Omental fat pad (tissue), 4 donors: ENCODE results near the gene ASCL5. TPM values are rescaled to one million over a fixed set of nuclear protein-coding genes. Genes with fewer than 3 reads are reported as not detected.

Source experiments
- ATAC-seq: fragments of 150-250 bp; one replicate; pipeline ENCODE4 v1.9.1; 2016; ENCODE audit warnings: mild to moderate bottlenecking, moderate library complexity; ENCODE audit not compliant: low FRiP score
- DNase-seq: peaks from one replicate; pipeline ENCODE4 v3.0.0-alpha.2; 2019; ENCODE audit warnings: low spot score
- total RNA-seq, 4 donors: library from RNA; depleted of rRNA; stranded (reverse); fragments of >200 nt; gene quantifications; one replicate each; pipeline ENCODE4 v1.1.0, GENCODE V29; 2016
- TF ChIP-seq, protein P1 (sequence below), 3 donors: fragments of 450-650 bp; IDR thresholded peaks; one replicate each; pipeline ENCODE4 v1.5.1; 2016 to 2017; ENCODE audit warnings: antibody characterized with exemption in 3 of 3, mild to moderate bottlenecking in 3 of 3, moderate library complexity in 2 of 3

The ASCL5 gene
- total RNA-seq, 4 donors from 2014 or later = not detected

- DNase-seq = no peak
- TF ChIP-seq, protein P1, sequence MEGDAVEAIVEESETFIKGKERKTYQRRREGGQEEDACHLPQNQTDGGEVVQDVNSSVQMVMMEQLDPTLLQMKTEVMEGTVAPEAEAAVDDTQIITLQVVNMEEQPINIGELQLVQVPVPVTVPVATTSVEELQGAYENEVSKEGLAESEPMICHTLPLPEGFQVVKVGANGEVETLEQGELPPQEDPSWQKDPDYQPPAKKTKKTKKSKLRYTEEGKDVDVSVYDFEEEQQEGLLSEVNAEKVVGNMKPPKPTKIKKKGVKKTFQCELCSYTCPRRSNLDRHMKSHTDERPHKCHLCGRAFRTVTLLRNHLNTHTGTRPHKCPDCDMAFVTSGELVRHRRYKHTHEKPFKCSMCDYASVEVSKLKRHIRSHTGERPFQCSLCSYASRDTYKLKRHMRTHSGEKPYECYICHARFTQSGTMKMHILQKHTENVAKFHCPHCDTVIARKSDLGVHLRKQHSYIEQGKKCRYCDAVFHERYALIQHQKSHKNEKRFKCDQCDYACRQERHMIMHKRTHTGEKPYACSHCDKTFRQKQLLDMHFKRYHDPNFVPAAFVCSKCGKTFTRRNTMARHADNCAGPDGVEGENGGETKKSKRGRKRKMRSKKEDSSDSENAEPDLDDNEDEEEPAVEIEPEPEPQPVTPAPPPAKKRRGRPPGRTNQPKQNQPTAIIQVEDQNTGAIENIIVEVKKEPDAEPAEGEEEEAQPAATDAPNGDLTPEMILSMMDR (IDR thresholded peaks at IDR 0.05) = no peak
Measured at GRCh38 chr1:201131398-201131797, 4.4 kb upstream of the ASCL5 start.

GRCh38 chr1:201128962-201129361, 2.0 kb upstream of the ASCL5 start:
- ATAC-seq = no peak
- TF ChIP-seq, protein P1 (IDR thresholded peaks at IDR 0.05) = no peak
- DNase-seq = no peak

More at GRCh38 chr1:201131398-201131797, 4.4 kb upstream of the ASCL5 start:
- no peak for ATAC-seq

DNA sequence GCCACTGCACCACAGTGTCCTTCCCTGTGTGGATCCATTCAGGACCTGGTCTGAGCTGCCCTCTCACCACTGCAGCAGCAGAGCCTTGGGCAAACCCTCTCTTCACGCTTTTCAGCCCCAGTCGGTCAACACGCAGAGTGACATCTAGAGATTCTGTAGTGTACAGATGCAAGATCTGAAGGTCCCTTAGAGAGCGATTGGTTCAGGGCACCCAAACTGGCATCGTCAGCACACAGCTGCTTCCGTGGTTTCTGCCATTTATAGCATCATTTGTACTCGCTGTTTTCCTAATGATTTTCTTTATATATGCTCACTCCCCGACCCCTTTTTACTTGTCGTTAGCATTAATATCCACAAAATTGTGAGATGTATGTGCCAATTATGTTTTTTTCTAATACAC, 1.5 kb upstream of the ASCL5 start:
- ATAC-seq = no peak
- TF ChIP-seq, protein P1 (IDR thresholded peaks at IDR 0.05) = no peak
- DNase-seq = no peak

DNA sequence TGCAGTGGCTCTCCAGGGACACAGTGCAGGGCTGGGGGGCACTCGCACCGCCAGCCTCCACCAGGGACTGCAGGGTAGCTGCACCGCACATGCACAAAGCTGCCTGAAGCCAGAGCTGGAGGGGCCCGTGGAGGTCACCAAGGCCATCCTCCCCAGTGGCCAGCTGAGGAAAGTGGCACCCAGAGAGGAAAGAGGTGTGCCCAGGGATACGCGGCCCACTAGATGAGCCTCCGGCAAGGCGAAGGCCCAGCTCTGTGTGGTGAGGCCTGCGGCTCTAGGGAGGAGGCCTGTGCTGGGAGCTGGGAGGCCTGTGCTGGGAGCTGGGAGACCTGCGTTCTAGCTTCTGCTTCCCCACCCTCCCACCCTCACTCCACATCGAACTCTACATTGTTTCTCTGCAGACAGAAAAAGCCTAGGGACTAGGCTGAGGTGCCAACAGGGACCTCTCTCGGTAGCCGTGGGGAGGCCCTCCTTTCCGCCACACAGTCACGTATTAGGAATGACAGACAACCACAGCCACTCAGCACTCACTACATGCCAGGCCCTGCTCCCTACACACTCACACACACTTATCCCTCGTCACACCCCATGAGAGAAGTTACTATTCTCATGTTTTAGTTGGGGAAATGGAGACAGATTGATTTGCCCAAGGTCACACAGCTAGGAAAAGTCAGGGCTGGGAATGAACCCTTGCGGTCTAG, 921 bp upstream of the ASCL5 start:
- ATAC-seq (no peak), DNase-seq (no peak)
- TF ChIP-seq, protein P1 (IDR thresholded peaks at IDR 0.05) = no peak

- ATAC-seq = no peak
- TF ChIP-seq, protein P1 (IDR thresholded peaks at IDR 0.05) = no peak
- no peak for DNase-seq
Measured at GRCh38 chr1:201126463-201126831, 537 bp downstream of the ASCL5 start.

- TF ChIP-seq, protein P1 (IDR thresholded peaks at IDR 0.05) = no peak
- ATAC-seq (no peak), DNase-seq (no peak)
Measured at GRCh38 chr1:201125800-201126199, 1.2 kb downstream of the ASCL5 start.

DNA sequence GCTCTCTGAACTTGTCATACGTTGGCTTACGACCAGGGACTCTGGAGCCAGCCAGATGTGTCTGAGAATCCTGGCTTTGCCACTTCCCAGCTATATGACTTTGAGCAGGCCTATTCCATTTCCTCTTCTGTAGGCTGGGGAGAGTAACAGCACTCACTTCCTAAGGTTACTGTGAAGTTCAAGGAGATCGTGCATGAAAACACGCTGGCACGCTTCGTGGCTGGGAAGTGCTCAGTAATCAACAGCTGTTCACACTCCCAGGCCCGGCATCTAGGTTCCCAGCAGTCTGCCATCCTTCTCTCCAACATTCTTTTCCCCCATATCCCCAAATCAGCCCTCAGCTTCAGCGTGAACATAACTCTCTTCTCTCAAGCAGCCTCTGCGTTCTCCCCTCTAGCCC, 2.0 kb downstream of the ASCL5 start:
- TF ChIP-seq, protein P1 (IDR thresholded peaks at IDR 0.05) = no peak
- DNase-seq = no peak
- ATAC-seq = no peak
